GM12892 (cell line): ENCODE measurements around the gene METAP2.

Experiments used
- POLR2A ChIP-seq: IDR thresholded peaks from 2 replicates; pipeline ENCODE4 v1.6.1; 2011; ENCODE audit warnings: low read depth, low read length, control low read depth
- POLR2AphosphoS5 ChIP-seq: IDR thresholded peaks from 2 replicates; pipeline ENCODE4 v1.6.1; 2011; ENCODE audit warnings: low read depth, low read length, control low read depth
- TAF1 ChIP-seq: IDR thresholded peaks from 2 replicates; pipeline ENCODE4 v1.6.1; 2011; ENCODE audit warnings: low read depth, mild to moderate bottlenecking, control low read depth, low read length, borderline replicate concordance

GRCh38 chr12:95546491-95546813 is 72.5 kb downstream of the METAP2 start:
- no peak for TF ChIP-seq POLR2AphosphoS5
- no peak for TF ChIP-seq POLR2A
- no peak for TF ChIP-seq TAF1
